Non-pigmented ciliary epithelial cell (primary cell): ENCODE measurements around the gene PCBP3.

Experiments
- DNase-seq: peaks from one replicate; pipeline ENCODE4 v3.0.0-alpha.2; 2010; ENCODE audit warnings: low read depth

Gene PCBP3

DNA sequence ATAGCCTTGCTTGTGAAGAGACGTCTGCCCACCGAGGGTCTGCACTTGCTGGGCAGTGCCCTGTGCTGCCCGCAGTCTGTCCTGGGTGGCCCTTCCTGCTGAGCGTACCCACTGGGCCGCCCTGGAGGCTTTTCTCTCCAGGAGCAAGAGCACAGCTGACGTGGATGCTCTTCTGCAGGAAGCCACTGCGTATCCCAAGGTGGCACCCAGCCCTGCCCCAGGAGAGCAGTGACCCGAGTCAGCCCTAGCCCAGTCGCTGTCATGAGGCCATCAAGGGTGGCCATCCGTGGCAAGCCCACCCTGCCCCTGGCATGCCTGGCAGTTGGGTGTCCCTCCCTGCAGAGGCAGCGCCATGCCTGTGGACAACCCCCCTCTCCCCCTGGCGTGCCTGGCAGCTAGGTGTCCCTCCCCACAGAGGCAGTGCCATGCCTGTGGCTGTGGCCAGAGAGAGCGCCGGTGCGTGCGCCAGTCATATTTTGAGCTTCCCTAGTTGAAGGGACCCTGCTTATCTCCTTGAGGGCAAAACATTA is 286.8 kb downstream of the PCBP3 start:
- DNase-seq = no peak

DNA sequence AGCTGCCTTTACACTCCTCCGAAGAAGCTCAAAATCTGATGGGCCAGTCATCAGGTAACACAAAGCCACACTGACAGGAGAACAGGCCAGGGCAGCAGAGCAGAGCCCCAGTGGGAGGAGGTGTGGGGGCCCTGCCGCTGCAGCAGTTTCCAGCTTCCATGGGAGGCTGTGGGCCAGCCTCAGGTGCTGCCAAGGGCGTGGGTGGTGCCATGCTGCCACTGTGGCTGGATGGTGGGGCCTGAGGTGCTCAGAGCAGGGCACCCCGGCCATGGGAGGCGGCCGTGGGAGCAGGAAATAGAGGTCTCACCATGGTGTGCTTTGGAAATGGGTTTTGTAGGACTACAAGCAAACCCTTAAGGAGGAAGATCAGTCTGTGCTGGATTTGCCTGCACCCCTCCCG is 287.3 kb downstream of the PCBP3 start:
- no peak for DNase-seq

DNA sequence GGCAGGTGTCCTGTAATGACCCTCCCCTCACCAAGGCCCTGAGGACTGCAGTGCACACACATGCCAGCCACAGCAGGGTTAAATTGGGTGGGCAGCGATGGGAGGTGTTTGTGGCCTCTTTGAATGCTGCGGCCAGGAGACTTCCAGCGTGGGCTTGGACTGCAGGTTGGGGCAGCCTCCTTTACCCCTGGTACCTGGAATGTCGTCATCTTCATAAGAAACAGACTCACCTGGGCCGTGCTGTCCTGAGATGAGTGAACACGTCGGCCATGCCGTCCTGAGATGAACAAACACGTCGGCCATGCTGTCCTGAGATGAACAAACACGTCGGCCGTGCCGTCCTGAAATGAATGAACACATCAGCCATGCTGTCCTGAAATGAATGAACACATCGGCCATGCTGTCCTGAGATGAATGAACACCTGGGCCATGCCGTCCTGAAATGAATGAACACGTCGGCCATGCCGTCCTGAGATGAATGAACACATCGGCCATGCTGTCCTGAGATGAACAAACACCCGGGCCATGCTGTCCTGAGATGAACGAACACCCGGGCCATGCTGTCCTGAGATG is 288.0 kb downstream of the PCBP3 start:
- no peak for DNase-seq

DNA sequence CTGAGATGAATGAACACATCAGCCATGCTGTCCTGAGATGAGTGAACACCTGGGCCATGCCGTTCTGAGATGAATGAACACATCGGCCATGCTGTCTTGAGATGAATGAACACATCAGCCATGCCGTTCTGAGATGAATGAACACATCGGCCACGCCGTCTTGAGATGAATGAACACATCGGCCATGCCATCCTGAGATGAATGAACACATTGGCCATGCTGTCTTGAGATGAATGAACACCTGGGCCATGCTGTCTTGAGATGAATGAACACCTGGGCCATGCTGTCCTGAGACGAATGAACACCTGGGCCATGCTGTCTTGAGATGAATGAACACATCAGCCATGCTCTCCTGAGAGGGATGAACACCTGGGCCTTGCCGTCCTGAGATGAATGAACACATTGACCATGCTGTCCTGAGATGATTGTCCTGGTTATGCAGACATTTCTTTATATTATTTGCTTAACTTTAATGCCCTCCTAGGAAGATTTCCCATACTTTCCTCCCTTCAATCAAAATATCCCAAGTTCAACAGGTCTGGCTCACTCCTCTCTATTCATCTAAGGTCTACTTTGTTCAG is 289.5 kb downstream of the PCBP3 start:
- DNase-seq = no peak

DNA sequence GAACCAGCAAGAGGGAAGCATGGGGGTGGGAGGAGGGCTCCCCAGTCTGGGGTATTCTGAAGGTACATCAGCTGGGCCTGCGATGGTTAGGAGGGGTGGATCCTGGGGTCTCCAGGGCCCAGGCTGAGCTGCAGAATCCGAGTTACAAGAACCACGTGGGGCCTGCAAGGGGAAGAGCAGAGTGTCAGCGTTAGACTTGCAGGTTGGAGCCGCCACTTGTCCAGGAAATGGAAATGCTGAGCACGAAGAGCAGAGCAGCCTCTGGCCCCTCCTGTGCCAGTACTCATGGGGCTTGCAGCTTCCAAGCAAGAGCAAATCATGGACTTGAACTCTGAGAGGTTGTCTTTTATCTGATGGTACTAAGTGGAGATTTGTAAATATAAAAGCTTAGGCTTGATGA is 290.6 kb downstream of the PCBP3 start:
- no peak for DNase-seq

DNA sequence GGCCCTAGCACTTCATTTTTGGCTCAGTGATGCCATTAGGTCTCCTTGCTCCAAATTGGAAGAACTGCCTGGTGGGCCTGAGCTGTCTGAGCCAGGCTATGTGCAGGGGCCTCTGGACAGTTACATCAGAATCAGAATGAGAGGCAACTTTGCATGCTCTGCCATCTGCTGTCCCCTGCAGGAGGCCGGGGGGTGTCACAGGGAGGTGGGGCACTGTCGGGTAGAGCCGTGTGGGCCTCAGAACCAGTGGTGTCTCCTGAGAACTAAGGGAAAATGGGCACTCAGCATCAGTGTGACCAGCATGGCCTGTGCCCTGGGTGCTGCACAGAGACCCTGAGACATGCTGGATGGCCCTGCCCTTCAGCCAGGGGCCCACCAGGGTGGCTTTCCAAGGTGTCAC is 291.0 kb downstream of the PCBP3 start:
- no peak for DNase-seq

DNA sequence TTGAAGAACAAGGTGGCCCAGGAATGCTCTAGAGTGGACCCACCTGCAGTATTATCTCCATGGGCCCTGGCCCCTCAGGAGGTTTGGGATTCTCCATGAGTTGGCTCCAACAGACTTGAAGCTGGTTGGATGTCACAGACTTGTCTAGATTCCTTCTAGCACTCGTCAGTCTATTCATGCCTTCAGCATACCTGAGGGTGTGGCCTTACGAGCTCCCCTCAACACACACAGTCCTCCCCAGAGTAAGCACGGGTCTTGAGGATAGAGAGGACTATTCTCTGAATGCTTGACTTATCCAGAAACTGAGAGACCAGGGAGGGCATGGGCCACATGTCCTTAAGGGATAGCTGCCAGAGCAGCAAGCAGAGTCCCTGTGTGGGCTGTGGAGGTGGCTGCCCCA is 292.1 kb downstream of the PCBP3 start:
- no peak for DNase-seq

DNA sequence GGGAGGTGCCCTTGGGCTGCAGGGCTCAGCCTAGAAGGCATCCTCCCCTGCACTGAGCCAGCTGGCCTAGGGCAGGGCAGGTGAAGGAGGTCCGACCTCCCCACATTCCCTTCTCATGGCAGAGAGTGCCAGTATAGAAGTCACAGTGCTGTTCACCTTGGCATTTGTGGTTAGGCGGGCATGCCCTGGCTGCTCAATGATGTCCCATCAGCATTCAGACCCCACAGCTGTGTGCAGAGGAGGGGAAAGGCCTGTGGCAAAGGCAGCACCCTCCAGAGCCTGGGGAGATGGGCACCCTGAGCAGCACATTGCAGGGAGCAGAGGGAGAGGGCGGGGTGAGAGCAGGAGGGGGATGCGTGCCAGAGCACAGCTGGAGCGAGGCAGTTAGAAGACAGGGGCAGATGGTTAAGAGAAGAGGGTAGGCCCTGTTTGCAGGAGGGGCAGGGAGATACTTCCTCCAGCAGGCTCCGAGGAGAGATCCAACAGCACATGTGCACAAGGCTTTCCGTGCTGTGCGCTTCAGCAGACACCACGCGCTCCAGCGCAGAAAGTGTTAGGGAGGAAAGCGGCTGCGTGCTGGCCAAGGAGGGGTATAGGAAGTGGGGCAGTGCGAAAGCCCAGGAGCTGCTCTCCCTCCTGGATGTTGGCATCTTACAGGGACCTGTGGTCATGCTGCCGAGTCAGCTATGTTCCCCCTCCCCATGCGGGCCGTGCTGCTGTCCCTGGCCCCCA is 294.4 kb downstream of the PCBP3 start:
- no peak for DNase-seq

DNA sequence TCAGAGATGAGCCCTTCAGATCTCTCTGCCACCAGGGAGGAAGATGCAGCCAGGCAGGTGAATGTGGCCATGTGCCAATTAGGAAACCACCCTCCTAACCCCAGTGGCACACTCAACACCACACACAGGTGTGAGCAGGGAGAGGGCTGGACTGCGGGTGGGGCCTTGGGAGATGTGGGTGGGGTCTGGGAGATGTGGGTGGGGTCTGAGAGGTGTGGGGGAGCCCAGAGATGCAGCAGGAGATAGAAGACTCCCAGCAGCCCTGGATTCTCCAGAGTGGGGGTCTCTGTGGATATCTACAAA is 294.9 kb downstream of the PCBP3 start:
- no peak for DNase-seq

DNA sequence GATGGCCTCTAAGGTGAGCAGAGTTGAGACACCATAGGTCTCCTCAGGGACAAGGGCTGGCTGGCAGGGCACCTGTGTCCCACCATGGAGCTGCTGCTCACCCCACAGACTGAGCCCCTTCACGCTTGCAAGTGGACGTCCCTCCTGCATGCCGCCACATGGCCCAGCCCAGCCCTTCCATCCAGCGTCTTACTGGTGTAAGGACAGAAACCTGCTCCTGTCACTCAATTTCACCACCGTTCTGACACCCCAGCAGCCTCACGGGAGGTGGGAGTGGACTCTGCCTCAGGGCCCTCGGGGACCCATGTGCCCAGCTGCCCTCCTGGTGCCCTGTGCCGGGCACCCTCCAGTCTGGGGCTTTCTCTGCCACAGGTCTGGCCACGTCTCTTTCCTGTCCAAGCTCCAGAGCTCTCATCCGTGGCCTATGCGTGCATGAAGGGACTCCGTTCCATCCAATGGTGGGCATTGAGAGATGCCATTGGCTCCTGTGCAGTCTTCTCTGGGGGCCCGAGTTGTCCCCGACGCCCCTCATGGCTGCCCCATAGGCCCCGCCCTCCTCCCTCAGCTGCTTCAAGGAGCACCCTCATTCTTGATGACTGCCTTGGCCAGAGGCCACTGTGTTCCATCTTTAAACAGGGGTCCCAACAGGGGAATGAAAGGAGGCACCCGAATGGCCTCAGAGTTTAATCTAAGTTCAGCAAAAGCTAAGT is 295.4 kb downstream of the PCBP3 start:
- no peak for DNase-seq

DNA sequence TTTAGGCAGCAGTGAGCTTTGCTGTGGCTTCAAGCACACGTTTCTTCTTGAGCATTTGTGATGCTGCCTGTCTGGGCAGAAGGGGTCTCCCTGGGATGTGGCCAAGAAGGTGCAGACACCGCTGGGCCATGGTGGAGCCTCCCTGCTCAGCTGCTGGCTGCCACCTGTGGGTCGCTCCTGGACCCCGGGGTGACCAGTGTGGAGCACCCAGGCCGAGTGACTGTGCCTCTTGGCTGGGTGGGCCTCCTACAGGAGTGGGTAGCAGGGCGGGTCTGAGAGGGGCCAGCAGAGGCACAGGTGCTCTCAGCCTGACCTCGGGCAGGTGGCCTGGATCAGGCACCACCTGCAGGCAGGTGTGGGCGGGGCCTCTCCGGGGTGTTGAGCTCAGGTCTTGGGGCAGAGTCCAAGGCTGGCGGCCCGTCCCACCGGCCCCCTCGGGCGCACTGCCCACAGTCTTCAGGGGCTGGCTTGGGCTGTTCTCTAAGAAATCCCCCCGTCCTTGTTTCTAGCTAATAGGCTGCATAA is 296.1 kb downstream of the PCBP3 start:
- DNase-seq = no peak

DNA sequence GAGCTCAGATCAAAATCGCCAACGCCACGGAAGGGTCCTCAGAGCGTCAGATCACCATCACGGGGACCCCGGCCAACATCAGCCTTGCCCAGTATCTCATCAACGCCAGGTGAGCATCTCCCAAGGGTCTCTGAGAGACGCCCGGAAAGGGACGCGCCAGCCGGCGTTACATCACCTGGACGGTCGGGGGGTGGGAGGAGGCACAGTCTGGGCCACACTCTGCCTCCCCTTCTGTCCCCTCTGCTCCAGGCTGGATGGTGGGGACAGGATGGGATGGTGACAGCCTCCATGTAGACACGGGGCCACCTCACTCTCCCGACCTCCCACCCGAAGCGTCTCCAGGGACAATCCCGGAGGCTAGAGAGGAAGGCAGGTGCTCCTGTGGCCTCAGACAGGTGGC is 296.6 kb downstream of the PCBP3 start:
- DNase-seq = no peak

DNA sequence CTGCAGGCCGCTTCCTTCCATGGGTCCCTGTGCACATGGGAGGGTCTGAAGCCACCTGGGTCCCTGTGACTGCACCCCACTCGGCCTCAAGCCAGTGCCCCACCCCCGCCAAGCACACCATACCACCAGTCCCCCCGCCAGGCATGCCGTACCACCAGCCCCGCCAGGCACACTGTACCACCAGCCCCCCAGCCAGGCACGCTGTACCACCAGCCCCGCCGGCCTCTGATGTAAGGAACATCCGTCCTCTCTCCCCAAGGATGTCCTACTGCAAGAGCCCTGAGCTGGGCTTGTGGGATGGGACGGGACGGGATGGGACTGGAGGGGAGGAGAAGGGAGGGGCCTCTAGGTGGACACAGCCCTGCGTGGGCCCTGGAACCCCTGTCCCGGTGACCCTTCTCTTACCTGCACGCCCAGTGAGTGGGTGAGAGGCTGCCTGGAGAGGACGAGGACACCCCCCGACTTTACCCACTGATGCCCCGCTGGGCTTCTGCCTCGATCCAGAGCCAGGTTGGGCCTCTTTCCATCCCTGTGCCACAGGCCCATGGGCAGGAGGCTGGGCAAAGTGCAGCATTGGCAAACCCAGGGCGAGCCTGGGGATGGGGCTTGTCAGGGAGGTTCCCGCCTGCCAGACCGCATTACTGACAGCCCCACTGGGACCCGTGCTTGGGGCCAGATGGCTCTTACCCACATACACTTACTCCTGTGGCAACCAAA is 297.3 kb downstream of the PCBP3 start:
- DNase-seq = no peak

DNA sequence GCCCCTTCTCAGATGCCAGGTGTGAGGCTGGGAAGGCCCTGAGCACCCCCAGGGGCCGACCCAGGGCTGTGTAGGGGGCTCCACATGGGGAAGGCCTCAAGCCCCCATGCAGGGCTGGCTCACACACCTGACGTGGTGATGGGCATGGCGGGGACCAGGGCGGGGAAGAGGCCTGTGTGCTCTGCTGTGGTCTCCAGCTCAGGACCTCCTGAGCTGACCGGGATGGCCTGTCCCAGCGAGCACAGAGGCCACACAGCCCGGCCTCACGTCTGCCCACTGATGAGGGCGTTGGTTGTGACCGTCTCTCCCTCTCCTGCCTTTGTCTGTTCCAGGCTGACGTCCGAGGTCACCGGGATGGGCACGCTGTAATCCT is 297.8 kb downstream of the PCBP3 start:
- DNase-seq = no peak

DNA sequence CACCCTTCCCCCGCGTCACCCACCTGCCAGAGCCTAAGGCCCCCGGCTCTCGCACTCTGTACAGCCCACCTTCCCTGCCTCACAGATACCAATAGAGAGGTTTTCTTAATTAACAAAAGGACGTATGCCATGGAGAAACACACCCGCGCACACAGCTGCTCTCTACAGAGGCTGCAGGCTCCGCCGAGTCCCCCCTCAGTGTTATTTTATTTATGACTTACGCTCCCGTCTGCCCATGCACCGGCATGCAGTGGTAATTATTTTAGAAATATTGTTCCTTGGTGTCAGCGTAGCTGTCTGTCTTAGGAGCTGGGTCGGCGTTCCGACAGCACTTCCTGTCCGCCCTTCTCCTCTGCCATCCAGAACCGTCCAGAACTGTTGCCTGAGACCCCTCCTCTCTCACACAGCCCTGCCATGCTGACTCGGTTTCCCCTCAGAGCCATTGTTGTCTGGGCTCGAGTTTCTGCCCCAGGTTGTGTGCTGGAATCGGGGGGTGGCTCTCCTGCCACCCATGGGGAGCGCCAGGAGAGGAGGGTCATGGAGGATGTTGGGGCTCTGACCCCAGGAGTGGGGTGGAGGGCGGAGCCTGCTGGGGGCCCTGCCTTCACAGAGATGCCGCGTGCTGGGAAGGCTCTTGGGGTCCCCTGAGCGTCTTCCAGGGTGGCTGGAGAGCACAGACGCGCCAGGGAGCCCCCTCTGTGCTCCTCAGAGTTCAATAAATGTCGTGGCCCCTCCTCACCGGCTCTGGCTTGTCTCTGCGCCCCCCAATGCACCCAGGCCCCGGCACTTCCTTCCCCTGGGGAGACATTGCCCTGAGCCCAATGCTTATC is 298.4 kb downstream of the PCBP3 start:
- no peak for DNase-seq

DNA sequence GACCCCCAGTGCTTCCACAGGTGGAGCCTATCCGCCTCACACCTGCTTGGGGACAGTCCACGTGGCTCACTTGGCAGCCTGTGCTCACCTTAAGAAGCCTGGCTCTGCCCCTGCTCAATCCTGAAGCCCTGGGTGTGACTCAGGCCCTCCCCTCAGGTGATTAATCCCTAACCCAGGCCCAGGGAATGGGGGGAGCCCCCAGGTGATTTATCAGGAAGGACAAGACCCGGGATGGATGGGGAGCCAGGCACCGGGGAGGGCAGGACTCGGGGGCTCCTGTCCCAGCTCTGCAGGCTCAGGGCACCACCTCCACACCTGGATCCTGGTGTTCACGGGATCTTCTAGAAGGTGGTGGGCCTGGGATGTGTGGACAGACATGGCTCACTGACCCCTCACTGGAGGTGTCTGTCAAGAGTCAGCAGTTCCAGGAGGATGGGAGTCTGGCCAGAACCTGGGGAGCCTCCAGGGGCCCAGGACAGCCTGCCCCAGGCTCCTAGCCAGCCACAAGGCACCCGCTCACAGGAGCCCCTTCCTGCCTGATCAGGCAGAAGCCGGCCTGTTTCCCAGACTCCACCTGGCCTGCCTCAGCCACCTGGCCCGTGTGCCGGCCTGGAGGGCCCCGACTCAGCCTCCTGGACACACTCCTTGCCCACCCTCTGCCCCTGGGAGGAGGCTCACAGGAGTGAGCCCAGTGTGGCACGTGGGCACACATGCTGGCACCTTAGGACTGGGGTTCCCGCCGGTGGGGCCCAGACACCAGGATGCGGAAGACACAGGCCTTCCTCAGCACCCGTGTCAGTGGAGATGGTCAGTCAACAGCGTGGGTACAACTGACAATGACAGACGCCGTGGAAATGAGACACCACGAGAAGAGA is 299.5 kb downstream of the PCBP3 start:
- DNase-seq = no peak

DNA sequence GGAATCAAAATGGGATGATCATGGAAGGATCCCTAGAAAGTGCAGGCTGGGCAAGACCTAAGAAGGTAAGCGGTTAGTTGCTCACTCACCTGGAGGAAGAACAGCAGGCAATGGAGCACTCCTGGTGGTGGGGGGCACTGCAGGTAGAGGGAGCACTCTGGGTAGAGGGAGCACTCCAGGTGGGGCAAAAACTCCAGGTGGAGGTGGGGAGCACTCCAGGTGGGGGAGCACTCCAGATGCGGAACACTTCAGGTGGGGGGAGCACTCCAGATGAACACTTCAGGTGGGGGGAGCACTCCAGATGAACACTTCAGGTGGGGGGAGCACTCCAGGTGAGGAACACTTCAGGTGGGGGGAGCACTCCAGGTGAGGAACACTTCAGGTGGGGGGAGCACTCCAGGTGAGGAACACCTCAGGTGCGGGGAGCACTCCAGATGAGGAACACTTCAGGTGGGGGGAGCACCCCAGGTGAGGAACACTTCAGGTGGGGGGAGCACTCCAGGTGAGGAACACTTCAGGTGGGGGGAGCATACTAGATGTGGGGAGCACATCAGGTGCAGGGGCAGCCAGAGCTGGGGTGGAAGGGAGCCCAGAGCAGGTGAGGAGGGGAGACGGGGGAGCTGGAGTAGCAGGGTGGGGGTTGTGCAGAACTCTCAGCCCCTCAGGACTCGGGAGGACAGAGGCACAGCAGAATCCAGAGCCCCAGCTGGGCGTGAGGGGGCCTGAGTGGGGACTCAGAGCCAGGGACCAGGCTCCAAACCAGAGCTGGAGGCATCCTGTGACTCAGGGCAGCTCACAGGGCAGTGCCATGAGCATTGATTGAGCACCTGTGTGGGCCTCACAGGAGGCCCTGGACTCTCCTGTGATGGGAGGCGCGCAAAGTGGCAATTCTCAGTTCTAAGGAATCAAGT is 300.4 kb downstream of the PCBP3 start:
- no peak for DNase-seq

DNA sequence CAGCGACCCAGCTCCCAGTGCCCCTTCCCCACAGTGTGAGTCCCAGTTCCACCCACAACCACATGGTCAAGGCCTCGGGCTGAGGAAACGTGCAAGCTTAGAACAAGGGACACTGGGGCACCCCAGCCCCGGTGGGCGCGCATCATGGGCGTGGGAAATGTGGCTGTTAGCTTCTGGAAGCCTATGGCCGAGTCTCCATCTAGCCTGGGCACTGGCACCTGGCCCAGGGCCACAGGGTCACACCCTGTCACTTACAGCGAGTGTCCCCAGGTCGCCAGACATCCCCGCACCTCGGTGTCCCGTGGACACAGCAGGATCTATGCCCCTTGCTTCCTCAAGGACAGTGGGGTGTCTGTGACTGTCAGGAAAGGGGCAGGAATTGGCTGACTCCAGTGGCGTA is 301.1 kb downstream of the PCBP3 start:
- DNase-seq = no peak
